SU-DHL-6 (cell line): ENCODE results near the gene SCARB1.
A peak's percentile ranks its signal among the peaks of the same experiment; 100 is the strongest.

ENCODE experiments used
- H2AFZ ChIP-seq: fragments of 200-600 bp; sonication (generic); 2 replicates; pipeline ENCODE4 v1.6.1; 2014; ENCODE audit warnings: low read depth, mild to moderate bottlenecking, moderate library complexity, mixed read lengths, antibody characterized with exemption, low read length; ENCODE audit not compliant: severe bottlenecking
- H3F3A ChIP-seq: fragments of 200-600 bp; shearing (Covaris generic); 2 replicates; pipeline ENCODE4 v1.6.0; 2016; ENCODE audit warnings: antibody characterized with exemption, mild to moderate bottlenecking; ENCODE audit not compliant: insufficient read depth
- H3K27ac ChIP-seq: fragments of 200-600 bp; sonication (generic); 2 replicates; pipeline ENCODE4 v1.5.1; 2016; ENCODE audit warnings: low read depth, mild to moderate bottlenecking, low read length, moderate library complexity, mixed read lengths
- H3K27me3 ChIP-seq: fragments of 200-600 bp; sonication (generic), shearing (Covaris generic); 2 replicates; pipeline ENCODE4 v1.6.0; 2014; ENCODE audit warnings: mild to moderate bottlenecking, low read length
- H3K36me3 ChIP-seq: fragments of 200-600 bp; sonication (generic); 2 replicates; pipeline ENCODE4 v1.6.1; 2014; ENCODE audit warnings: mild to moderate bottlenecking, low read length, mixed read lengths
- H3K4me2 ChIP-seq: fragments of 300-600, 200-600 bp; shearing (Covaris generic), sonication (generic); 2 replicates; pipeline ENCODE4 v1.6.0; 2014; ENCODE audit warnings: low read length, low read depth, mild to moderate bottlenecking; ENCODE audit not compliant: poor library complexity, severe bottlenecking
- H3K4me3 ChIP-seq: fragments of 200-600 bp; sonication (generic); 2 replicates; pipeline ENCODE4 v1.5.1; 2014; ENCODE audit warnings: antibody characterized with exemption, low read length, mild to moderate bottlenecking, mixed read lengths; ENCODE audit not compliant: insufficient read depth, poor library complexity, severe bottlenecking
- H3K79me2 ChIP-seq: fragments of 200-600 bp; sonication (generic); 2 replicates; pipeline ENCODE4 v1.6.1; 2014; ENCODE audit warnings: mild to moderate bottlenecking, low read length, moderate library complexity; ENCODE audit not compliant: insufficient read depth
- H3K9ac ChIP-seq: fragments of 200-600 bp; sonication (generic); 2 replicates; pipeline ENCODE4 v1.7.0; 2014; ENCODE audit warnings: mild to moderate bottlenecking, low read length
- H3K9me2 ChIP-seq: fragments of 200-600 bp; sonication (generic); replicated peaks from 2 replicates; pipeline ENCODE4 v1.6.1; 2014; ENCODE audit warnings: low read length; ENCODE audit not compliant: insufficient read depth
- H3K9me3 ChIP-seq: fragments of 200-600 bp; sonication (generic); 2 replicates; pipeline ENCODE4 v1.6.1; 2014; ENCODE audit warnings: low read length, mixed read lengths; ENCODE audit not compliant: insufficient read depth
- H4K20me1 ChIP-seq: fragments of 200-600 bp; sonication (generic); 2 replicates; pipeline ENCODE4 v1.6.1; 2014; ENCODE audit warnings: low read depth, mild to moderate bottlenecking, antibody characterized with exemption, low read length, moderate library complexity, mixed read lengths
- CTCF ChIP-seq: fragments of 200-600 bp; sonication (generic); IDR thresholded peaks from one replicate; pipeline ENCODE4 v1.5.1; 2017; ENCODE audit warnings: antibody characterized with exemption, mild to moderate bottlenecking, low read length, moderate library complexity; ENCODE audit not compliant: insufficient read depth, poor library complexity, severe bottlenecking
- EZH2phosphoT487 ChIP-seq: fragments of 200-600 bp; sonication (generic), shearing (Covaris generic); conservative IDR thresholded peaks from 2 replicates; pipeline ENCODE4 v1.6.1; 2018; ENCODE audit warnings: mild to moderate bottlenecking, antibody characterized with exemption, low read length, moderate library complexity, mixed read lengths

The SCARB1 gene

GRCh38 chr12:124771462-124772288, 92.0 kb downstream of the SCARB1 start:
- H3K4me2 ChIP-seq = no peak overlapping the region
- no peaks in the 10 kb centered on the region for H3K9me3 ChIP-seq
- H3K79me2 ChIP-seq = no peaks in the 10 kb centered on the region
- no peaks in the 10 kb centered on the region for H3K36me3 ChIP-seq
- H2AFZ ChIP-seq = no peak overlapping the region
- H3F3A ChIP-seq = no peaks in the 10 kb centered on the region
- H3K9me2 ChIP-seq = no peaks in the 10 kb centered on the region
- H3K4me3 ChIP-seq = no peak overlapping the region
- H3K27ac ChIP-seq = no peak overlapping the region
- no peaks in the 10 kb centered on the region for H3K27me3 ChIP-seq
- H3K9ac ChIP-seq = no peak overlapping the region
- TF ChIP-seq CTCF = peak; percentile 95
- no peak for TF ChIP-seq EZH2phosphoT487
- no peaks in the 10 kb centered on the region for H4K20me1 ChIP-seq

GRCh38 chr12:124770728-124771127, 92.9 kb downstream of the SCARB1 start:
- no peaks in the 10 kb centered on the region for H3F3A ChIP-seq
- no peaks in the 10 kb centered on the region for H3K27me3 ChIP-seq
- no peak overlapping the region for H3K9ac ChIP-seq
- no peaks in the 10 kb centered on the region for H4K20me1 ChIP-seq
- no peak overlapping the region for H3K4me2 ChIP-seq
- TF ChIP-seq EZH2phosphoT487 (no peak), CTCF (no peak)
- no peak overlapping the region for H3K4me3 ChIP-seq
- no peak overlapping the region for H2AFZ ChIP-seq
- H3K36me3 ChIP-seq = no peaks in the 10 kb centered on the region
- no peaks in the 10 kb centered on the region for H3K79me2 ChIP-seq
- H3K27ac ChIP-seq = no peak overlapping the region
- no peaks in the 10 kb centered on the region for H3K9me2 ChIP-seq
- H3K9me3 ChIP-seq = no peaks in the 10 kb centered on the region

- Histone ChIP-seq H3K9ac (no peak overlapping the region), H2AFZ (no peak overlapping the region), H3K4me3 (no peak overlapping the region), H3K9me3 (peaks cover 5% of the 10 kb centered on the region; the same call in 1 of the 2 replicates), H3K79me2 (no peaks in the 10 kb centered on the region), H3K4me2 (no peak overlapping the region), H3F3A (no peaks in the 10 kb centered on the region), H3K9me2 (no peaks in the 10 kb centered on the region), H3K36me3 (no peaks in the 10 kb centered on the region), H3K27ac (no peak overlapping the region), H3K27me3 (no peaks in the 10 kb centered on the region), H4K20me1 (no peaks in the 10 kb centered on the region)
- TF ChIP-seq CTCF (no peak), EZH2phosphoT487 (no peak)
Measured at GRCh38 chr12:124769881-124770512, 93.7 kb downstream of the SCARB1 start.
